Panc1 (cell line): ENCODE results near the gene ZBTB34. TPM values are rescaled to one million over a fixed set of nuclear protein-coding genes. Genes with fewer than 3 reads are reported as not detected.

Experiments
- ATAC-seq: fragments of 200-7000 bp; cut with Tn5 transposase; 2 replicates; pipeline ENCODE4 v1.9.1; 2020; ENCODE audit warnings: mild to moderate bottlenecking, moderate library complexity
- BruUV-seq: library from RNA; stranded (reverse); fragments of 400-500 nt; replicated peaks from 2 replicates; lab custom pipeline; 2021; lab: Mats Ljungman, UMichigan
- CTCF ChIA-PET: fragments of 300-600 bp; sonication (Branson Sonifier 250); formaldehyde crosslinking; loops from one replicate; lab custom pipeline; 2022; ENCODE audit warnings: antibody characterized with exemption; lab: Charles Lee
- POLR2A ChIA-PET: fragments of 300-600 bp; sonication (Branson Sonifier 250); formaldehyde crosslinking; loops from one replicate; lab custom pipeline; 2022; ENCODE audit warnings: antibody characterized with exemption; lab: Charles Lee
- DNase-seq: peaks from one replicate; pipeline ENCODE4 v3.0.0-alpha.2; 2010; ENCODE audit warnings: low read depth, low spot score
- H3K27ac ChIP-seq: 2 replicates; pipeline ENCODE4 v1.5.1; 2011; ENCODE audit warnings: mild to moderate bottlenecking, low read length, inconsistent platforms
- H3K27me3 ChIP-seq: fragments of 200-500 bp; sonication (Bioruptor generic); 2 replicates; pipeline ENCODE4 v1.6.0; 2014; ENCODE audit warnings: low read length, inconsistent platforms; ENCODE audit not compliant: control insufficient read depth, insufficient read depth
- H3K36me3 ChIP-seq: fragments of 200-500 bp; sonication (Bioruptor generic); 2 replicates; pipeline ENCODE4 v1.5.1; 2014; ENCODE audit warnings: inconsistent platforms, mild to moderate bottlenecking, low read length, moderate library complexity; ENCODE audit not compliant: control insufficient read depth, insufficient read depth
- H3K4me1 ChIP-seq: 2 replicates; pipeline ENCODE4 v1.5.1; 2011; ENCODE audit warnings: inconsistent platforms, mild to moderate bottlenecking, low read length, moderate library complexity; ENCODE audit not compliant: control insufficient read depth, insufficient read depth
- H3K4me3 ChIP-seq, 2 experiments: 2 replicates each; pipeline ENCODE4 v1.5.1; 2011 to 2012; ENCODE audit warnings: low read depth in 2 of 2, low read length in 2 of 2, mild to moderate bottlenecking in 2 of 2, inconsistent platforms in 1 of 2, moderate library complexity in 1 of 2
- H3K9me3 ChIP-seq: fragments of 200-500 bp; sonication (Bioruptor generic); 2 replicates; pipeline ENCODE4 v1.5.1; 2014; ENCODE audit warnings: low read depth, mild to moderate bottlenecking, inconsistent platforms, low read length, moderate library complexity; ENCODE audit not compliant: control insufficient read depth, insufficient read depth
- POLR2AphosphoS5 ChIP-seq: IDR thresholded peaks from 2 replicates; pipeline ENCODE4 v1.6.1; 2012; ENCODE audit warnings: mild to moderate bottlenecking, low read depth, low read length, moderate library complexity
- SIN3A ChIP-seq: IDR thresholded peaks from 2 replicates; pipeline ENCODE4 v1.6.1; 2012; ENCODE audit warnings: low read depth, mild to moderate bottlenecking, low read length, moderate library complexity, borderline replicate concordance; ENCODE audit not compliant: insufficient read depth
- TCF7L2 ChIP-seq: IDR thresholded peaks from 2 replicates; pipeline ENCODE4 v1.6.1; 2011; ENCODE audit warnings: mild to moderate bottlenecking, low read depth, low read length, inconsistent platforms
- in situ Hi-C: cut with HindIII; loops from 2 replicates; pipeline ENCODE4 v1.10.0; 2016; ENCODE audit warnings: low sequenced_read_pairs, low pct_unique_long_range_greater_than_20kb
- intact Hi-C: fragments of 100-400 bp; cut with micrococcal nuclease; formaldehyde crosslinking; loops from one replicate; pipeline ENCODE4 v1.10.0; 2022; ENCODE audit not compliant: unreplicated experiment
- total RNA-seq: library from RNA; stranded (reverse); gene quantifications from one replicate; pipeline ENCODE4 v1.2.1, GENCODE V29; 2021; ENCODE audit not compliant: unreplicated experiment
- TF ChIP-seq, protein P1 (sequence below): fragments of 450-650 bp; IDR thresholded peaks from 2 replicates; pipeline ENCODE4 v1.5.1; 2017; ENCODE audit warnings: mild to moderate bottlenecking
- TF ChIP-seq, protein P2 (sequence below), 2 experiments: IDR thresholded peaks; 2 replicates each; pipeline ENCODE4 v1.6.1; 2011 to 2012; ENCODE audit warnings: low read depth in 2 of 2, control low read depth in 1 of 2, low read length in 1 of 2, mild to moderate bottlenecking in 1 of 2, moderate library complexity in 1 of 2; ENCODE audit not compliant: insufficient read depth in 1 of 2

Gene ZBTB34
- total RNA-seq, 1 experiment from 2014 or later = 5.5 TPM

DNA sequence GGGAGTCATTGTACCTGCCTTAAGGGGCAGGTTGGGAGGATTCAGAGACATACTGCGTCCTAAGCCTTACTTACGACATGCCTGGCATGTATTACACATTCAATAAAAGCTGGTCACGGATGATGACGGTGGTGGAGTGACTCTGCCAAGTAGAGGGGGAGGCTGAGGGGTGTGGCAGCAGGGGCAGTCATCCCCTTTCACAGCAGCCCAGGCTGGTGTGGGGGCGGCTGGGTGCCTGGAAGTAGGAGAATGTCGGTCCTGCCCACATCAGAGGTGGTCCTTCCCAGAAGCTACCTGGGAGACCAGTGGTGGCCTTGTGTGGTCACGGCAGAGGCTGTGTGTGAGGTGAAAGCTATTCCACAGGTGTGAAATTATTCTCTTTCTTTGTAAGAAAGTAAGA, 8.9 kb downstream of the ZBTB34 start:
- no peak for ATAC-seq
- no peak for DNase-seq
- Histone ChIP-seq H3K4me1 (peaks cover 3% of the 10 kb centered on the region; the same call in 1 of the 2 replicates), H3K4me3 (no peak overlapping the region), H3K27ac (no peak overlapping the region), H3K9me3 (no peaks in the 10 kb centered on the region), H3K36me3 (peaks cover 3% of the 10 kb centered on the region; the same call in 1 of the 2 replicates), H3K27me3 (no peaks in the 10 kb centered on the region)
- intact Hi-C loops (no loop called here), in situ Hi-C loops (no loop called here)
- CTCF ChIA-PET = no interaction called here
- POLR2A ChIA-PET = no interaction called here
- no TSS peak for BruUV-seq
- TF ChIP-seq, protein P1, sequence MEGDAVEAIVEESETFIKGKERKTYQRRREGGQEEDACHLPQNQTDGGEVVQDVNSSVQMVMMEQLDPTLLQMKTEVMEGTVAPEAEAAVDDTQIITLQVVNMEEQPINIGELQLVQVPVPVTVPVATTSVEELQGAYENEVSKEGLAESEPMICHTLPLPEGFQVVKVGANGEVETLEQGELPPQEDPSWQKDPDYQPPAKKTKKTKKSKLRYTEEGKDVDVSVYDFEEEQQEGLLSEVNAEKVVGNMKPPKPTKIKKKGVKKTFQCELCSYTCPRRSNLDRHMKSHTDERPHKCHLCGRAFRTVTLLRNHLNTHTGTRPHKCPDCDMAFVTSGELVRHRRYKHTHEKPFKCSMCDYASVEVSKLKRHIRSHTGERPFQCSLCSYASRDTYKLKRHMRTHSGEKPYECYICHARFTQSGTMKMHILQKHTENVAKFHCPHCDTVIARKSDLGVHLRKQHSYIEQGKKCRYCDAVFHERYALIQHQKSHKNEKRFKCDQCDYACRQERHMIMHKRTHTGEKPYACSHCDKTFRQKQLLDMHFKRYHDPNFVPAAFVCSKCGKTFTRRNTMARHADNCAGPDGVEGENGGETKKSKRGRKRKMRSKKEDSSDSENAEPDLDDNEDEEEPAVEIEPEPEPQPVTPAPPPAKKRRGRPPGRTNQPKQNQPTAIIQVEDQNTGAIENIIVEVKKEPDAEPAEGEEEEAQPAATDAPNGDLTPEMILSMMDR = no peak
- TF ChIP-seq SIN3A (no peak), POLR2AphosphoS5 (no peak), TCF7L2 (no peak)
- TF ChIP-seq, protein P2, sequence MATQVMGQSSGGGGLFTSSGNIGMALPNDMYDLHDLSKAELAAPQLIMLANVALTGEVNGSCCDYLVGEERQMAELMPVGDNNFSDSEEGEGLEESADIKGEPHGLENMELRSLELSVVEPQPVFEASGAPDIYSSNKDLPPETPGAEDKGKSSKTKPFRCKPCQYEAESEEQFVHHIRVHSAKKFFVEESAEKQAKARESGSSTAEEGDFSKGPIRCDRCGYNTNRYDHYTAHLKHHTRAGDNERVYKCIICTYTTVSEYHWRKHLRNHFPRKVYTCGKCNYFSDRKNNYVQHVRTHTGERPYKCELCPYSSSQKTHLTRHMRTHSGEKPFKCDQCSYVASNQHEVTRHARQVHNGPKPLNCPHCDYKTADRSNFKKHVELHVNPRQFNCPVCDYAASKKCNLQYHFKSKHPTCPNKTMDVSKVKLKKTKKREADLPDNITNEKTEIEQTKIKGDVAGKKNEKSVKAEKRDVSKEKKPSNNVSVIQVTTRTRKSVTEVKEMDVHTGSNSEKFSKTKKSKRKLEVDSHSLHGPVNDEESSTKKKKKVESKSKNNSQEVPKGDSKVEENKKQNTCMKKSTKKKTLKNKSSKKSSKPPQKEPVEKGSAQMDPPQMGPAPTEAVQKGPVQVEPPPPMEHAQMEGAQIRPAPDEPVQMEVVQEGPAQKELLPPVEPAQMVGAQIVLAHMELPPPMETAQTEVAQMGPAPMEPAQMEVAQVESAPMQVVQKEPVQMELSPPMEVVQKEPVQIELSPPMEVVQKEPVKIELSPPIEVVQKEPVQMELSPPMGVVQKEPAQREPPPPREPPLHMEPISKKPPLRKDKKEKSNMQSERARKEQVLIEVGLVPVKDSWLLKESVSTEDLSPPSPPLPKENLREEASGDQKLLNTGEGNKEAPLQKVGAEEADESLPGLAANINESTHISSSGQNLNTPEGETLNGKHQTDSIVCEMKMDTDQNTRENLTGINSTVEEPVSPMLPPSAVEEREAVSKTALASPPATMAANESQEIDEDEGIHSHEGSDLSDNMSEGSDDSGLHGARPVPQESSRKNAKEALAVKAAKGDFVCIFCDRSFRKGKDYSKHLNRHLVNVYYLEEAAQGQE (IDR thresholded peaks at IDR 0.05; ENCODE audit: insufficient read depth in 1 of 2, low read depth in 2 of 2, low read length in 1 of 2) = no peak

DNA sequence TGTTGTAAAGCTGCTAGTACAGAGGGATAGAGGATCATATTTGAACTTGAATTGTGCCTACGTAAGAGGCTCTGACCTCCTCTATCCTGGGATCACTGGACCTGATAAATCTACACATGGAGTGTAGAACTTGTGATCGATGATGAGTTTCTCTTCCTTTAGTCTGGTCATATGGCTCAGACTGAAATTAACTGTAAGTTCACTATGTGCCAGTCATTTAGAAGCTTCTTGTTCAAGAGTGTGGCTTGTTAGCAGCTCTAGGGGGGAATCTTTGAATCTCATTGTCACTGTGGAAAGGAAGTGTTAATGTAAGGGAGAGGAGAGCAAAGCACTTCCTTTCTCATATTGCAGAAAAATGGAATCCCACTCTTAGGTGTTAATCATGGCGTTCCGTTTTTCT, 12.1 kb downstream of the ZBTB34 start:
- in situ Hi-C loops (no loop called here), intact Hi-C loops (no loop called here)
- peaks cover 3% of the 10 kb centered on the region for H3K4me1 ChIP-seq
- no peaks in the 10 kb centered on the region for H3K27me3 ChIP-seq
- TF ChIP-seq, protein P1 = no peak
- TF ChIP-seq SIN3A = no peak
- TF ChIP-seq TCF7L2 = no peak
- TF ChIP-seq POLR2AphosphoS5 = no peak
- TF ChIP-seq, protein P2 (IDR thresholded peaks at IDR 0.05; ENCODE audit: insufficient read depth in 1 of 2, low read depth in 2 of 2, low read length in 1 of 2) = no peak
- peaks cover 2% of the 10 kb centered on the region; the same call in 1 of the 2 replicates for H3K36me3 ChIP-seq
- H3K9me3 ChIP-seq = no peaks in the 10 kb centered on the region
- DNase-seq (no peak), ATAC-seq (no peak)
- no peak overlapping the region for H3K27ac ChIP-seq
- no TSS peak for BruUV-seq
- CTCF ChIA-PET = interaction anchor here (0.6 to 0.7 kb wide), 2 partner anchors 10 to 11 kb away, joined by 3 read pairs; no protein-coding TSS in a partner anchor
- POLR2A ChIA-PET = no interaction called here
- no peak overlapping the region for H3K4me3 ChIP-seq
